Adrenal gland (tissue), 5 donors: ENCODE data around the gene SH3GL2.

Experiments used
- CTCF ChIP-seq, 6 experiments: fragments of 450-650 bp in 4 of 6; fragments of 200-600 bp in 2 of 6; sonication (generic) in 1 of 6; IDR thresholded peaks; 1 replicate in 5 of 6; 2 replicates in 1 of 6; pipeline versions ENCODE4 v1.5.1 to v1.8.0; 2016 to 2021; ENCODE audit warnings: antibody characterized with exemption in 6 of 6, mild to moderate bottlenecking in 2 of 6, moderate library complexity in 1 of 6
- POLR2A ChIP-seq, 2 donors: fragments of 450-650 bp; IDR thresholded peaks; one replicate each; pipeline ENCODE4 v1.6.1; 2017; ENCODE audit warnings: antibody characterized with exemption in 2 of 2, mild to moderate bottlenecking in 2 of 2, moderate library complexity in 1 of 2
- donor health status: DM: no; HTN: no; CAD: no.

- TF ChIP-seq CTCF (IDR thresholded peaks at IDR 0.05), result no peak
- TF ChIP-seq POLR2A (IDR thresholded peaks at IDR 0.05), result no peak
These were observed 253.9 kb downstream of the SH3GL2 start for GRCh38 chr9:17832812-17833211.
